H1 (cell line): ENCODE measurements around the gene TEX11. TPM values are rescaled to one million over a fixed set of nuclear protein-coding genes. Genes with fewer than 3 reads are reported as not detected.

Experiments
- CHD1 ChIP-seq: IDR thresholded peaks from 2 replicates; pipeline ENCODE4 v1.6.1; 2012; ENCODE audit warnings: low read depth, low read length, improper control_type of control experiment
- CTCF ChIP-seq, 3 experiments: IDR thresholded peaks; 1 replicate in 2 of 3; 2 replicates in 1 of 3; pipeline versions ENCODE4 v1.5.1 to v1.6.1; 2011; ENCODE audit warnings: low read length in 3 of 3, mild to moderate bottlenecking in 3 of 3, inconsistent platforms in 2 of 3, low read depth in 1 of 3, moderate library complexity in 1 of 3; ENCODE audit not compliant: insufficient read depth in 1 of 3; ENCODE audit errors: control extremely low read depth in 1 of 3
- GTF2F1 ChIP-seq: IDR thresholded peaks from 2 replicates; pipeline ENCODE4 v1.6.1; 2012; ENCODE audit warnings: low read depth, low read length, improper control_type of control experiment, borderline replicate concordance
- JUN ChIP-seq: IDR thresholded peaks from 2 replicates; pipeline ENCODE4 v1.6.1; 2011; ENCODE audit warnings: low read depth, mild to moderate bottlenecking, improper control_type of control experiment, low read length
- MAFK ChIP-seq: IDR thresholded peaks from 2 replicates; pipeline ENCODE4 v1.6.1; 2012; ENCODE audit warnings: low read depth, mild to moderate bottlenecking, improper control_type of control experiment, low read length
- RXRA ChIP-seq: IDR thresholded peaks from 2 replicates; pipeline ENCODE4 v1.6.1; 2011; ENCODE audit warnings: low read depth, mild to moderate bottlenecking, low read length, moderate library complexity; ENCODE audit not compliant: insufficient read depth
- SUZ12 ChIP-seq: fragments of 200-600 bp; sonication (generic); IDR thresholded peaks from 2 replicates; pipeline ENCODE4 v1.6.1; 2012; ENCODE audit warnings: mild to moderate bottlenecking, inconsistent platforms, low read length, moderate library complexity, mixed read lengths
- TAF7 ChIP-seq: optimal IDR thresholded peaks from 2 replicates; pipeline ENCODE3; 2011; ENCODE audit warnings: low read depth, mild to moderate bottlenecking, inconsistent platforms, low read length, moderate library complexity, borderline replicate concordance
- polyA plus RNA-seq, 7 experiments: library from polyadenylated mRNA; depleted of rRNA in 3 of 7; stranded (reverse) in 5 of 7; unstranded in 2 of 7; fragments of >200 nt in 5 of 7; fragments of 200-250 nt in 2 of 7; gene quantifications; 1 replicate in 5 of 7; 2 replicates in 1 of 7; 4 replicates in 1 of 7; pipeline versions ENCODE4 v1.2.1 to v1.2.3, GENCODE V29; 2011 to 2013; ENCODE audit warnings: missing spikeins in 2 of 7, mixed read lengths in 2 of 7
- total RNA-seq: library from RNA; stranded (reverse); fragmentation: NEBNext Ultra II Directional; extraction: Animal tissue kit (Norgen Biotek cat#: 25700); gene quantifications from 2 replicates; pipeline ENCODE4 v1.2.1, GENCODE V29; 2021
- TF ChIP-seq, protein P1 (sequence below): fragments of 300-600 bp; sonication (generic); IDR thresholded peaks from 2 replicates; pipeline ENCODE4 v1.7.1; 2012; ENCODE audit warnings: low read length, moderate library complexity, mild to moderate bottlenecking, inconsistent platforms; ENCODE audit not compliant: insufficient replicate concordance

Gene TEX11
- total and polyA plus RNA-seq, 2 of the 8 experiments (the other 6 are each of a cell fraction or from before 2014, with no cell fraction given) = 0.11 to 0.74 TPM

DNA sequence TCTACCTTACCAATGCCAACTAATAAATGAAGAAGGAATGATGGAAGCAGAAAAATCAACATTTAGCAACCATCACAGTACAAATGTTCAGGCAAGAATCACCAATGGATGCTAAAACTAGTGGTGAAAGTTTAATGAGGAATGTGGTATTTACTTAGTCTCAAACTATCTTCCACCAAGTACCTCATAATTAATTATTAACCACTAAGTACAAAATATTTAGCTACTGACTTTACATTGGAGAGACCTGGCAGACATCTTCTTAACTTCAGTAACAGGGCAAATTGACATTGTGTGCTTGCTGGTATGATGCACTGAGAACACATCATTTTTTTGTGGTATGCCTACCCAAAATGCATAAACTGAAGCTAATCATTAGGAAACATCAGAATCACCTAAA lies 381.5 kb downstream of the TEX11 start (continued):
- TF ChIP-seq, protein P1, sequence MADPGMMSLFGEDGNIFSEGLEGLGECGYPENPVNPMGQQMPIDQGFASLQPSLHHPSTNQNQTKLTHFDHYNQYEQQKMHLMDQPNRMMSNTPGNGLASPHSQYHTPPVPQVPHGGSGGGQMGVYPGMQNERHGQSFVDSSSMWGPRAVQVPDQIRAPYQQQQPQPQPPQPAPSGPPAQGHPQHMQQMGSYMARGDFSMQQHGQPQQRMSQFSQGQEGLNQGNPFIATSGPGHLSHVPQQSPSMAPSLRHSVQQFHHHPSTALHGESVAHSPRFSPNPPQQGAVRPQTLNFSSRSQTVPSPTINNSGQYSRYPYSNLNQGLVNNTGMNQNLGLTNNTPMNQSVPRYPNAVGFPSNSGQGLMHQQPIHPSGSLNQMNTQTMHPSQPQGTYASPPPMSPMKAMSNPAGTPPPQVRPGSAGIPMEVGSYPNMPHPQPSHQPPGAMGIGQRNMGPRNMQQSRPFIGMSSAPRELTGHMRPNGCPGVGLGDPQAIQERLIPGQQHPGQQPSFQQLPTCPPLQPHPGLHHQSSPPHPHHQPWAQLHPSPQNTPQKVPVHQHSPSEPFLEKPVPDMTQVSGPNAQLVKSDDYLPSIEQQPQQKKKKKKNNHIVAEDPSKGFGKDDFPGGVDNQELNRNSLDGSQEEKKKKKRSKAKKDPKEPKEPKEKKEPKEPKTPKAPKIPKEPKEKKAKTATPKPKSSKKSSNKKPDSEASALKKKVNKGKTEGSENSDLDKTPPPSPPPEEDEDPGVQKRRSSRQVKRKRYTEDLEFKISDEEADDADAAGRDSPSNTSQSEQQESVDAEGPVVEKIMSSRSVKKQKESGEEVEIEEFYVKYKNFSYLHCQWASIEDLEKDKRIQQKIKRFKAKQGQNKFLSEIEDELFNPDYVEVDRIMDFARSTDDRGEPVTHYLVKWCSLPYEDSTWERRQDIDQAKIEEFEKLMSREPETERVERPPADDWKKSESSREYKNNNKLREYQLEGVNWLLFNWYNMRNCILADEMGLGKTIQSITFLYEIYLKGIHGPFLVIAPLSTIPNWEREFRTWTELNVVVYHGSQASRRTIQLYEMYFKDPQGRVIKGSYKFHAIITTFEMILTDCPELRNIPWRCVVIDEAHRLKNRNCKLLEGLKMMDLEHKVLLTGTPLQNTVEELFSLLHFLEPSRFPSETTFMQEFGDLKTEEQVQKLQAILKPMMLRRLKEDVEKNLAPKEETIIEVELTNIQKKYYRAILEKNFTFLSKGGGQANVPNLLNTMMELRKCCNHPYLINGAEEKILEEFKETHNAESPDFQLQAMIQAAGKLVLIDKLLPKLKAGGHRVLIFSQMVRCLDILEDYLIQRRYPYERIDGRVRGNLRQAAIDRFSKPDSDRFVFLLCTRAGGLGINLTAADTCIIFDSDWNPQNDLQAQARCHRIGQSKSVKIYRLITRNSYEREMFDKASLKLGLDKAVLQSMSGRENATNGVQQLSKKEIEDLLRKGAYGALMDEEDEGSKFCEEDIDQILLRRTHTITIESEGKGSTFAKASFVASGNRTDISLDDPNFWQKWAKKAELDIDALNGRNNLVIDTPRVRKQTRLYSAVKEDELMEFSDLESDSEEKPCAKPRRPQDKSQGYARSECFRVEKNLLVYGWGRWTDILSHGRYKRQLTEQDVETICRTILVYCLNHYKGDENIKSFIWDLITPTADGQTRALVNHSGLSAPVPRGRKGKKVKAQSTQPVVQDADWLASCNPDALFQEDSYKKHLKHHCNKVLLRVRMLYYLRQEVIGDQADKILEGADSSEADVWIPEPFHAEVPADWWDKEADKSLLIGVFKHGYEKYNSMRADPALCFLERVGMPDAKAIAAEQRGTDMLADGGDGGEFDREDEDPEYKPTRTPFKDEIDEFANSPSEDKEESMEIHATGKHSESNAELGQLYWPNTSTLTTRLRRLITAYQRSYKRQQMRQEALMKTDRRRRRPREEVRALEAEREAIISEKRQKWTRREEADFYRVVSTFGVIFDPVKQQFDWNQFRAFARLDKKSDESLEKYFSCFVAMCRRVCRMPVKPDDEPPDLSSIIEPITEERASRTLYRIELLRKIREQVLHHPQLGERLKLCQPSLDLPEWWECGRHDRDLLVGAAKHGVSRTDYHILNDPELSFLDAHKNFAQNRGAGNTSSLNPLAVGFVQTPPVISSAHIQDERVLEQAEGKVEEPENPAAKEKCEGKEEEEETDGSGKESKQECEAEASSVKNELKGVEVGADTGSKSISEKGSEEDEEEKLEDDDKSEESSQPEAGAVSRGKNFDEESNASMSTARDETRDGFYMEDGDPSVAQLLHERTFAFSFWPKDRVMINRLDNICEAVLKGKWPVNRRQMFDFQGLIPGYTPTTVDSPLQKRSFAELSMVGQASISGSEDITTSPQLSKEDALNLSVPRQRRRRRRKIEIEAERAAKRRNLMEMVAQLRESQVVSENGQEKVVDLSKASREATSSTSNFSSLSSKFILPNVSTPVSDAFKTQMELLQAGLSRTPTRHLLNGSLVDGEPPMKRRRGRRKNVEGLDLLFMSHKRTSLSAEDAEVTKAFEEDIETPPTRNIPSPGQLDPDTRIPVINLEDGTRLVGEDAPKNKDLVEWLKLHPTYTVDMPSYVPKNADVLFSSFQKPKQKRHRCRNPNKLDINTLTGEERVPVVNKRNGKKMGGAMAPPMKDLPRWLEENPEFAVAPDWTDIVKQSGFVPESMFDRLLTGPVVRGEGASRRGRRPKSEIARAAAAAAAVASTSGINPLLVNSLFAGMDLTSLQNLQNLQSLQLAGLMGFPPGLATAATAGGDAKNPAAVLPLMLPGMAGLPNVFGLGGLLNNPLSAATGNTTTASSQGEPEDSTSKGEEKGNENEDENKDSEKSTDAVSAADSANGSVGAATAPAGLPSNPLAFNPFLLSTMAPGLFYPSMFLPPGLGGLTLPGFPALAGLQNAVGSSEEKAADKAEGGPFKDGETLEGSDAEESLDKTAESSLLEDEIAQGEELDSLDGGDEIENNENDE = no peak
- no peak for TF ChIP-seq RXRA
- TF ChIP-seq CTCF (IDR thresholded peaks at IDR 0.05; ENCODE audit: control extremely low read depth in 1 of 3, insufficient read depth in 1 of 3, low read depth in 1 of 3, low read length in 3 of 3) = no peak
- no peak for TF ChIP-seq MAFK
- TF ChIP-seq JUN = no peak
- no peak for TF ChIP-seq GTF2F1
- no peak for TF ChIP-seq TAF7
- TF ChIP-seq CHD1 = no peak
- no peak for TF ChIP-seq SUZ12
